K562 (cell line): ENCODE measurements around the gene PCBD1.

ENCODE experiments used
- CTBP1 ChIP-seq: fragments of 450-650 bp; IDR thresholded peaks from 2 replicates; pipeline ENCODE4 v1.6.1; 2016; ENCODE audit warnings: borderline replicate concordance
- EP300 ChIP-seq: IDR thresholded peaks from 2 replicates; pipeline ENCODE4 v1.6.1; 2012; ENCODE audit warnings: low read length, improper control_type of control experiment
- JUND ChIP-seq, 2 experiments: IDR thresholded peaks; 2 replicates in 1 of 2; 3 replicates in 1 of 2; pipeline ENCODE4 v1.6.1; 2011; ENCODE audit warnings: borderline replicate concordance in 2 of 2, low read depth in 2 of 2, low read length in 2 of 2, improper control_type of control experiment in 1 of 2, missing biosample characterization in 1 of 2, missing genetic modification characterization in 1 of 2, missing genetic modification reagents in 1 of 2
- KLF16 ChIP-seq: IDR thresholded peaks from 2 replicates; pipeline ENCODE4 v1.6.1; 2016; ENCODE audit warnings: antibody characterized with exemption
- POLR2AphosphoS5 ChIP-seq: IDR thresholded peaks from 2 replicates; pipeline ENCODE4 v1.6.1; 2011; ENCODE audit warnings: mild to moderate bottlenecking, low read depth, low read length, moderate library complexity; ENCODE audit not compliant: control insufficient read depth, insufficient read depth
- TAF1 ChIP-seq: IDR thresholded peaks from 2 replicates; pipeline ENCODE4 v1.6.1; 2011; ENCODE audit warnings: mild to moderate bottlenecking, low read length, moderate library complexity; ENCODE audit not compliant: insufficient read depth, control insufficient read depth, severe bottlenecking; ENCODE audit errors: extremely low read depth
- ZFP30 ChIP-seq: fragments of 250-450 bp; sonication (Bioruptor Pico); IDR thresholded peaks from 2 replicates; pipeline ENCODE4 v1.8.0; 2022; ENCODE audit warnings: moderate library complexity, mild to moderate bottlenecking, inconsistent platforms, borderline replicate concordance
- ZSCAN32 ChIP-seq: fragments of 450-650 bp; formaldehyde crosslinking; IDR thresholded peaks from 2 replicates; pipeline ENCODE4 v1.4.0; 2020; ENCODE audit warnings: mild to moderate bottlenecking, moderate library complexity
- ZZZ3 ChIP-seq: fragments of 450-650 bp; IDR thresholded peaks from 2 replicates; pipeline ENCODE4 v1.6.1; 2016; ENCODE audit warnings: antibody characterized with exemption, mild to moderate bottlenecking, moderate library complexity
- TF ChIP-seq, protein P1 (sequence below), 3 experiments: IDR thresholded peaks in 2 of 3; conservative IDR thresholded peaks in 1 of 3; 2 replicates each; pipeline ENCODE4 v1.5.1; 2011 to 2012; ENCODE audit warnings: low read length in 3 of 3, mild to moderate bottlenecking in 3 of 3, control low read depth in 2 of 3, improper control_type of control experiment in 1 of 3, inconsistent platforms in 1 of 3, low read depth in 1 of 3, mixed read lengths in 1 of 3, moderate library complexity in 1 of 3; ENCODE audit not compliant: insufficient read depth in 2 of 3
- TF ChIP-seq, protein P2 (sequence below): sonication (generic); formaldehyde crosslinking; IDR thresholded peaks from 2 replicates; pipeline ENCODE4 v1.8.0; 2023; ENCODE audit warnings: mild to moderate bottlenecking, missing genetic modification reagents

DNA sequence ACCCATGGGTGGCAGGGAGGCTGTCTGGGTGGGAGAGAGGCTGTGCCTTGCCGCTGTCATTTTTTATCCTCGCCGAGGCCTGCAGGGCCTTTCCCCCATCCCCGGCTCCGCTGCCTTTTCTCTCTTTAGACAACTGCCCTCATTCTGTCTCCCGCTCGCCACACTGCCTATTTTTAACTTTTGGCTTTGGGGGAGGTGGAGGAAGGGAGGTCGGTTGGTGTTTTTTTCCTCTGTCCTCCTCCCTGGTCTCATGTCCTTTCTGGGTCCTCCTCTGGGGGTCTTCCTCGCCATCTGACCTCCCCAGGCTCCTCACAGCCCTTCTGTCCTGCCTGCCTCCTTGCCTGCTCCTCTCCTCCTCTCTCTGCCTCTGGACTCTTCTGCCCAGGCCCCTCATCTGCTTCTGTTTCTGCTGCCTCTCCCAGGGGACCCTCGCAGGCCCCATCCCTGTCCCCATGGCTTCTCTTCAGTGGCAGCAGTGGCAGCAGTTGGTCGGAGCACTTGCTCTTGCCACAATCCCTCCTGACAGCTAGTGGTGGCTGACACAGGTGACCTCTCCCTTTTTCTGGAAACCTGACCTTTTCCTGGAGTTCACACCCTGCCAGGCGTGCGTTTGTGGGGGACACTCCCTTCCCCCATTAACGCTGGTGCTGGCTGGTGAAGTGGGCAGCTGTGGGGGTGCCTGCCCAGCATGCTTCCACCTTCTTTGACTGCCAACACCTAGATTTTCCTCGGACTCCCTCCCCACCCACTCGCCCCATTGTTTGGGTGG is 19.5 kb upstream of the PCBD1 start:
- TF ChIP-seq ZZZ3 (no peak), TAF1 (no peak), CTBP1 (no peak), KLF16 (no peak), ZFP30 (CRISPR knock-in tag) (no peak), POLR2AphosphoS5 (no peak), EP300 (no peak), ZSCAN32 (CRISPR knock-in tag) (no peak), JUND (IDR thresholded peaks at IDR 0.05; ENCODE audit: borderline replicate concordance, low read depth, low read length) (no peak), JUND (tag; IDR thresholded peaks at IDR 0.05; ENCODE audit: borderline replicate concordance, low read depth, low read length) (no peak)
- TF ChIP-seq, protein P1, sequence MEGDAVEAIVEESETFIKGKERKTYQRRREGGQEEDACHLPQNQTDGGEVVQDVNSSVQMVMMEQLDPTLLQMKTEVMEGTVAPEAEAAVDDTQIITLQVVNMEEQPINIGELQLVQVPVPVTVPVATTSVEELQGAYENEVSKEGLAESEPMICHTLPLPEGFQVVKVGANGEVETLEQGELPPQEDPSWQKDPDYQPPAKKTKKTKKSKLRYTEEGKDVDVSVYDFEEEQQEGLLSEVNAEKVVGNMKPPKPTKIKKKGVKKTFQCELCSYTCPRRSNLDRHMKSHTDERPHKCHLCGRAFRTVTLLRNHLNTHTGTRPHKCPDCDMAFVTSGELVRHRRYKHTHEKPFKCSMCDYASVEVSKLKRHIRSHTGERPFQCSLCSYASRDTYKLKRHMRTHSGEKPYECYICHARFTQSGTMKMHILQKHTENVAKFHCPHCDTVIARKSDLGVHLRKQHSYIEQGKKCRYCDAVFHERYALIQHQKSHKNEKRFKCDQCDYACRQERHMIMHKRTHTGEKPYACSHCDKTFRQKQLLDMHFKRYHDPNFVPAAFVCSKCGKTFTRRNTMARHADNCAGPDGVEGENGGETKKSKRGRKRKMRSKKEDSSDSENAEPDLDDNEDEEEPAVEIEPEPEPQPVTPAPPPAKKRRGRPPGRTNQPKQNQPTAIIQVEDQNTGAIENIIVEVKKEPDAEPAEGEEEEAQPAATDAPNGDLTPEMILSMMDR (IDR thresholded peaks at IDR 0.05 in 2 of 3, conservative IDR thresholded peaks at IDR 0.05 in 1 of 3; ENCODE audit: insufficient read depth in 2 of 3, low read depth in 1 of 3, low read length in 3 of 3) = no peak
- TF ChIP-seq, protein P2, sequence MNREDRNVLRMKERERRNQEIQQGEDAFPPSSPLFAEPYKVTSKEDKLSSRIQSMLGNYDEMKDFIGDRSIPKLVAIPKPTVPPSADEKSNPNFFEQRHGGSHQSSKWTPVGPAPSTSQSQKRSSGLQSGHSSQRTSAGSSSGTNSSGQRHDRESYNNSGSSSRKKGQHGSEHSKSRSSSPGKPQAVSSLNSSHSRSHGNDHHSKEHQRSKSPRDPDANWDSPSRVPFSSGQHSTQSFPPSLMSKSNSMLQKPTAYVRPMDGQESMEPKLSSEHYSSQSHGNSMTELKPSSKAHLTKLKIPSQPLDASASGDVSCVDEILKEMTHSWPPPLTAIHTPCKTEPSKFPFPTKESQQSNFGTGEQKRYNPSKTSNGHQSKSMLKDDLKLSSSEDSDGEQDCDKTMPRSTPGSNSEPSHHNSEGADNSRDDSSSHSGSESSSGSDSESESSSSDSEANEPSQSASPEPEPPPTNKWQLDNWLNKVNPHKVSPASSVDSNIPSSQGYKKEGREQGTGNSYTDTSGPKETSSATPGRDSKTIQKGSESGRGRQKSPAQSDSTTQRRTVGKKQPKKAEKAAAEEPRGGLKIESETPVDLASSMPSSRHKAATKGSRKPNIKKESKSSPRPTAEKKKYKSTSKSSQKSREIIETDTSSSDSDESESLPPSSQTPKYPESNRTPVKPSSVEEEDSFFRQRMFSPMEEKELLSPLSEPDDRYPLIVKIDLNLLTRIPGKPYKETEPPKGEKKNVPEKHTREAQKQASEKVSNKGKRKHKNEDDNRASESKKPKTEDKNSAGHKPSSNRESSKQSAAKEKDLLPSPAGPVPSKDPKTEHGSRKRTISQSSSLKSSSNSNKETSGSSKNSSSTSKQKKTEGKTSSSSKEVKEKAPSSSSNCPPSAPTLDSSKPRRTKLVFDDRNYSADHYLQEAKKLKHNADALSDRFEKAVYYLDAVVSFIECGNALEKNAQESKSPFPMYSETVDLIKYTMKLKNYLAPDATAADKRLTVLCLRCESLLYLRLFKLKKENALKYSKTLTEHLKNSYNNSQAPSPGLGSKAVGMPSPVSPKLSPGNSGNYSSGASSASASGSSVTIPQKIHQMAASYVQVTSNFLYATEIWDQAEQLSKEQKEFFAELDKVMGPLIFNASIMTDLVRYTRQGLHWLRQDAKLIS (CRISPR knock-in tag) = no peak
